VCaP (cell line): ENCODE measurements around the gene YIPF3.

Experiments used
- H3K27ac ChIP-seq: fragments of 450-650 bp; 2 replicates; pipeline ENCODE4 v1.5.1; 2017
- TF ChIP-seq, protein P1 (sequence below): fragments of 450-650 bp; conservative IDR thresholded peaks from 2 replicates; pipeline ENCODE4 v1.5.1; 2017; ENCODE audit warnings: mild to moderate bottlenecking, moderate library complexity

The YIPF3 gene

DNA sequence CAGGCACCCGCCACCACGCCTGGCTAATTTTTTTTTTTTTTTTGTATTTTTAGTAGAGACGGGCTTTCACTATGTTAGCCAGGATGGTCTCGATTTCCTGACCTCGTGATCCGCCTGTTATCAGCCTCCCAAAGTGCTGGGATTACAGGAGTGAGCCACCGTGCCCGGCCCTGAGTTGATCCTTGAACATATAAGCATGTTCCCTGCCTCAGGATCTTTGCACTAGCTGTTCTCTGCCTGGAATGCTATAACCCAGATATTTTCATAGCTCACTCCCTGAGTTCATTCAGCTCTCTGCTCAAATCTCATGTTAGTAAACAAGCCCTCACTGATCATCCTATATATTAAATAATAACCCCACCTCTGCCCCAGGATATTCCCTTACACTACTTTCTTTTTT lies 52.4 kb downstream of the YIPF3 start:
- no peak overlapping the region for H3K27ac ChIP-seq
- TF ChIP-seq, protein P1, sequence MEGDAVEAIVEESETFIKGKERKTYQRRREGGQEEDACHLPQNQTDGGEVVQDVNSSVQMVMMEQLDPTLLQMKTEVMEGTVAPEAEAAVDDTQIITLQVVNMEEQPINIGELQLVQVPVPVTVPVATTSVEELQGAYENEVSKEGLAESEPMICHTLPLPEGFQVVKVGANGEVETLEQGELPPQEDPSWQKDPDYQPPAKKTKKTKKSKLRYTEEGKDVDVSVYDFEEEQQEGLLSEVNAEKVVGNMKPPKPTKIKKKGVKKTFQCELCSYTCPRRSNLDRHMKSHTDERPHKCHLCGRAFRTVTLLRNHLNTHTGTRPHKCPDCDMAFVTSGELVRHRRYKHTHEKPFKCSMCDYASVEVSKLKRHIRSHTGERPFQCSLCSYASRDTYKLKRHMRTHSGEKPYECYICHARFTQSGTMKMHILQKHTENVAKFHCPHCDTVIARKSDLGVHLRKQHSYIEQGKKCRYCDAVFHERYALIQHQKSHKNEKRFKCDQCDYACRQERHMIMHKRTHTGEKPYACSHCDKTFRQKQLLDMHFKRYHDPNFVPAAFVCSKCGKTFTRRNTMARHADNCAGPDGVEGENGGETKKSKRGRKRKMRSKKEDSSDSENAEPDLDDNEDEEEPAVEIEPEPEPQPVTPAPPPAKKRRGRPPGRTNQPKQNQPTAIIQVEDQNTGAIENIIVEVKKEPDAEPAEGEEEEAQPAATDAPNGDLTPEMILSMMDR, result no peak

DNA sequence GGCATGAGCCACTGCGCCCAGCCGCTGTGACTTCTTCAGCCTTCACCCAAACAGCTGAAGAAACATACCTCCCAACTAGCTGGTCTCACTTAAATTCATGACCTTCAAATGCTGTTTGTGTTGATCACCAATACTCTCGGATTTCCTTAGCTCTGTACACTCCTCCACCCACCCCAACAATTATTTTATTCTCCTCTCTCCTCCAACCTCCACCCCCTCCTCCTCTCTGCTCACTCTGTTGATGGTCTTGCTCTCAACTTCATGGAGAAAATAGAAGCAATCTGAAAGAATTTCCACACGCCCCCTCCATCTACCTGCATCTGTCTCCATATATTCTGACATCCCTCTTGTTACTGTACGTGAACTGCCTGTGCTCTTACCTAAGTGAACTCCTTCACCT lies 54.8 kb downstream of the YIPF3 start:
- TF ChIP-seq, protein P1, result no peak
- H3K27ac ChIP-seq, result no peak overlapping the region
